Pancreas (tissue), 10 donors: Measurements from ENCODE around the gene KIF7. TPM values are rescaled to one million over a fixed set of nuclear protein-coding genes. Genes with fewer than 3 reads are reported as not detected.

Source experiments
- ATAC-seq, 4 donors: fragments of 200-7000 bp; cut with Tn5 transposase; one replicate each; pipeline versions ENCODE4 v1.8.0 to v1.9.1; 2020; ENCODE audit warnings: mild to moderate bottlenecking in 4 of 4, moderate library complexity in 4 of 4
- DNase-seq, 6 donors: peaks; one replicate each; pipeline ENCODE4 v3.0.0-alpha.2; 2020
- FAIRE-seq: peaks from 2 replicates; lab custom pipeline; 2012; peaks lifted over from hg19 to GRCh38; lab: Jason Lieb, UNC
- H3K27ac ChIP-seq, 4 donors: fragments of 200-600 bp; sonication (generic); 1 replicate in 3 of 4; 2 replicates in 1 of 4; pipeline versions ENCODE4 v1.5.0 to v1.8.0; 2020
- H3K27me3 ChIP-seq, 4 donors: fragments of 200-600 bp; one replicate each; pipeline ENCODE4 v1.8.0; 2021
- H3K36me3 ChIP-seq, 3 donors: fragments of 200-600 bp; sonication (generic) in 1 of 3; one replicate each; pipeline versions ENCODE4 v1.5.0 to v1.8.0; 2020 to 2021
- H3K4me1 ChIP-seq, 3 donors: fragments of 200-600 bp; one replicate each; pipeline ENCODE4 v1.8.0; 2021
- H3K4me3 ChIP-seq, 4 donors: fragments of 200-600 bp; sonication (generic) in 2 of 4; one replicate each; pipeline versions ENCODE4 v1.5.0 to v1.8.0; 2020 to 2021
- H3K9me3 ChIP-seq, 4 donors: fragments of 200-600 bp; one replicate each; pipeline ENCODE4 v1.8.0; 2021
- CTCF ChIP-seq, 4 donors: fragments of 200-600 bp; sonication (generic) in 3 of 4; IDR thresholded peaks; one replicate each; pipeline versions ENCODE4 v1.5.0 to v1.8.0; 2021; ENCODE audit warnings: antibody characterized with exemption in 4 of 4
- WGBS, 2 donors: extraction: QIAGEN DNeasy Blood & Tissue Kit; methylation state at CpG; one replicate each; pipeline ENCODE4 v1.1.7; 2013; 5-methylcytosine and 5-hydroxymethylcytosine counted together
- intact Hi-C, 3 donors: fragments of 100-400 bp; cut with DNase I; formaldehyde crosslinking; loops; one replicate each; pipeline versions ENCODE4 v1.11.1 to v1.14.2; 2022
- polyA plus RNA-seq, 2 donors: library from polyadenylated mRNA; stranded (reverse); fragments of 200-250 nt; gene quantifications; one replicate each; pipeline ENCODE4 v1.2.3, GENCODE V29; 2013
- total RNA-seq, 6 donors: library from RNA; stranded (reverse); fragmentation: NEBNext Ultra II Directional in 4 of 6; extraction: Animal tissue kit (Norgen Biotek cat#: 25700) in 4 of 6; gene quantifications; one replicate each; pipeline versions ENCODE4 v1.2.1 to v1.2.4, GENCODE V29; 2021 to 2023
- donor health status: healthy with polysubstance abuse.
- donor health status: DM: no; HTN: no; CAD: no; lungs with moderate emphysema.
- donor health status: DM: no; HTN: no; CAD: no.
- donor health status: control.
- donor health status: control.
- donor health status: Bipolar disorder and iron deficiency.
- donor health status: DM: yes; HTN: yes; CAD: no.
- donor health status: DM: no; HTN: no; CAD: no.
- donor health status: DM: no; HTN: no; CAD: no.
- donor health status: DM: yes; HTN: yes; CAD: no.

Gene KIF7
- total and polyA plus RNA-seq, 8 donors = 0.43 to 1.5 (median 0.64) TPM

- no peak overlapping the region for H3K27ac ChIP-seq
- DNase-seq = no peak
- intact Hi-C loops = no loop called here
- no peaks in the 10 kb centered on the region for H3K9me3 ChIP-seq
- no peak overlapping the region for H3K4me3 ChIP-seq
- 89 to 97% methylated on average over 2 of the region's 2 CpGs for WGBS, 2 donors
- no peaks in the 10 kb centered on the region for H3K4me1 ChIP-seq
- TF ChIP-seq CTCF (IDR thresholded peaks at IDR 0.05) = no peak
- no peaks in the 10 kb centered on the region for H3K27me3 ChIP-seq
- H3K36me3 ChIP-seq = no peaks in the 10 kb centered on the region
- no peak for FAIRE-seq
- no peak for ATAC-seq
Measured at GRCh38 chr15:89653578-89653977, 1.7 kb downstream of the KIF7 start.

- intact Hi-C loops = no loop called here
- no peak for TF ChIP-seq CTCF (IDR thresholded peaks at IDR 0.05)
- ATAC-seq = no peak
- Histone ChIP-seq H3K27me3 (no peaks in the 10 kb centered on the region), H3K4me3 (no peak overlapping the region), H3K4me1 (no peaks in the 10 kb centered on the region), H3K36me3 (no peaks in the 10 kb centered on the region), H3K9me3 (no peaks in the 10 kb centered on the region), H3K27ac (no peak overlapping the region)
- WGBS, 2 donors = 77 to 79% methylated on average over 16 of the region's 16 CpGs
- FAIRE-seq = no peak
- DNase-seq = peak in 1 of 6 donors; percentile 35
Measured at GRCh38 chr15:89652666-89653065, 2.6 kb downstream of the KIF7 start.

GRCh38 chr15:89652131-89652530, 3.1 kb downstream of the KIF7 start:
- H3K9me3 ChIP-seq = no peaks in the 10 kb centered on the region
- H3K27ac ChIP-seq = no peak overlapping the region
- no peak overlapping the region for H3K4me3 ChIP-seq
- no peaks in the 10 kb centered on the region for H3K27me3 ChIP-seq
- H3K4me1 ChIP-seq = no peaks in the 10 kb centered on the region
- WGBS, 2 donors = 79 to 81% methylated on average over 7 of the region's 7 CpGs
- no peaks in the 10 kb centered on the region for H3K36me3 ChIP-seq
- TF ChIP-seq CTCF (IDR thresholded peaks at IDR 0.05) = no peak
- peak in 1 of 6 donors; percentile 36 for DNase-seq
- FAIRE-seq = no peak
- ATAC-seq = no peak
- intact Hi-C loops = no loop called here

- intact Hi-C loops = no loop called here
- Histone ChIP-seq H3K27ac (no peak overlapping the region), H3K9me3 (no peaks in the 10 kb centered on the region), H3K4me1 (no peaks in the 10 kb centered on the region), H3K27me3 (no peaks in the 10 kb centered on the region), H3K4me3 (no peak overlapping the region), H3K36me3 (no peaks in the 10 kb centered on the region)
- WGBS, 2 donors = 86 to 90% methylated on average over 15 of the region's 15 CpGs
- TF ChIP-seq CTCF (IDR thresholded peaks at IDR 0.05) = no peak
- FAIRE-seq (no peak), DNase-seq (peak in 2 of 6 donors; percentile 45 to 49), ATAC-seq (no peak)
Measured at GRCh38 chr15:89649716-89650115, 5.6 kb downstream of the KIF7 start.

- Histone ChIP-seq H3K4me1 (no peaks in the 10 kb centered on the region), H3K27me3 (no peaks in the 10 kb centered on the region), H3K27ac (no peak overlapping the region), H3K36me3 (no peaks in the 10 kb centered on the region), H3K9me3 (no peaks in the 10 kb centered on the region), H3K4me3 (no peak overlapping the region)
- FAIRE-seq (no peak), ATAC-seq (no peak), DNase-seq (peak in 2 of 6 donors; percentile 44 to 71)
- WGBS, 2 donors = 95% methylated on average over 36 to 37 of the region's 37 CpGs
- intact Hi-C loops = no loop called here
- TF ChIP-seq CTCF (IDR thresholded peaks at IDR 0.05) = no peak
Measured at GRCh38 chr15:89649013-89649625, 6.1 kb downstream of the KIF7 start.
